Endothelial cell (in vitro differentiated cells): ENCODE results near the gene IPP. TPM values are rescaled to one million over a fixed set of nuclear protein-coding genes. Genes with fewer than 3 reads are reported as not detected.
"Not testable (repeated sequence)": the region's sequence is repeated elsewhere in the genome, so short reads cannot be mapped to it uniquely, and the experiment has no call there.

Experiments
- DNase-seq: peaks from one replicate; pipeline ENCODE4 v3.0.0; 2021; ENCODE audit warnings: low spot score
- H3K27ac Mint-ChIP-seq: one replicate; pipeline ENCODE4 v1.8.0; 2021; ENCODE audit warnings: mixed read lengths, inconsistent platforms; ENCODE audit not compliant: unreplicated experiment
- H3K27me3 Mint-ChIP-seq: one replicate; pipeline ENCODE4 v1.8.0; 2021; ENCODE audit warnings: mild to moderate bottlenecking, moderate library complexity, mixed read lengths, inconsistent platforms; ENCODE audit not compliant: unreplicated experiment
- H3K36me3 Mint-ChIP-seq: one replicate; pipeline ENCODE4 v1.8.0; 2021; ENCODE audit warnings: mild to moderate bottlenecking, low read depth, mixed read lengths, inconsistent platforms; ENCODE audit not compliant: unreplicated experiment
- H3K4me1 Mint-ChIP-seq: one replicate; pipeline ENCODE4 v1.8.0; 2021; ENCODE audit warnings: mild to moderate bottlenecking, mixed read lengths, inconsistent platforms; ENCODE audit not compliant: unreplicated experiment
- H3K4me3 Mint-ChIP-seq: one replicate; pipeline ENCODE4 v1.8.0; 2021; ENCODE audit warnings: mild to moderate bottlenecking, mixed read lengths, inconsistent platforms; ENCODE audit not compliant: unreplicated experiment
- H3K9me3 Mint-ChIP-seq: one replicate; pipeline ENCODE4 v1.8.0; 2021; ENCODE audit warnings: mixed read lengths, inconsistent platforms; ENCODE audit not compliant: unreplicated experiment
- CTCF ChIP-seq: fragments of 200-600 bp; sonication (generic); IDR thresholded peaks from one replicate; pipeline ENCODE4 v1.5.0; 2021; ENCODE audit warnings: antibody characterized with exemption; ENCODE audit not compliant: unreplicated experiment
- total RNA-seq: library from RNA; stranded (reverse); fragmentation: NEBNext Ultra II Directional; extraction: Animal tissue kit (Norgen Biotek cat#: 25700); gene quantifications from one replicate; pipeline ENCODE4 v1.2.1, GENCODE V29; 2021; ENCODE audit not compliant: unreplicated experiment

IPP gene
- total RNA-seq, 1 donor from 2014 or later: 9.3 TPM

- no peak for TF ChIP-seq CTCF
- Mint-ChIP-seq H3K4me3 (no peak overlapping the region), H3K4me1 (no peaks in the 10 kb centered on the region), H3K27me3 (no peaks in the 10 kb centered on the region), H3K36me3 (peaks cover 9% of the 10 kb centered on the region), H3K27ac (no peak overlapping the region), H3K9me3 (no peaks in the 10 kb centered on the region)
- no peak for DNase-seq
These were observed 11.3 kb downstream of the IPP start for GRCh38 chr1:45739137-45739536.

GRCh38 chr1:45730780-45731319, 19.6 kb downstream of the IPP start:
- Mint-ChIP-seq H3K27ac (no peak overlapping the region), H3K4me1 (no peaks in the 10 kb centered on the region), H3K27me3 (no peaks in the 10 kb centered on the region), H3K4me3 (no peak overlapping the region), H3K36me3 (no peaks in the 10 kb centered on the region), H3K9me3 (no peaks in the 10 kb centered on the region)
- DNase-seq: no peak
- no peak for TF ChIP-seq CTCF

GRCh38 chr1:45730075-45730779, 20.2 kb downstream of the IPP start:
- Mint-ChIP-seq H3K27me3 (no peaks in the 10 kb centered on the region), H3K36me3 (no peaks in the 10 kb centered on the region), H3K27ac (no peak overlapping the region), H3K9me3 (no peaks in the 10 kb centered on the region), H3K4me3 (no peak overlapping the region), H3K4me1 (no peaks in the 10 kb centered on the region)
- TF ChIP-seq CTCF: no peak
- DNase-seq: no peak

GRCh38 chr1:45726007-45726406, 24.4 kb downstream of the IPP start:
- not testable (repeated sequence) for H3K4me3 Mint-ChIP-seq, H3K27ac Mint-ChIP-seq, H3K27me3 Mint-ChIP-seq, H3K36me3 Mint-ChIP-seq, H3K4me1 Mint-ChIP-seq, DNase-seq, H3K9me3 Mint-ChIP-seq

GRCh38 chr1:45723248-45723930, 27.1 kb downstream of the IPP start:
- no peaks in the 10 kb centered on the region for H3K9me3 Mint-ChIP-seq
- no peak for TF ChIP-seq CTCF
- no peak overlapping the region for H3K27ac Mint-ChIP-seq
- no peaks in the 10 kb centered on the region for H3K27me3 Mint-ChIP-seq
- no peak overlapping the region for H3K4me3 Mint-ChIP-seq
- no peak for DNase-seq
- no peaks in the 10 kb centered on the region for H3K36me3 Mint-ChIP-seq
- no peaks in the 10 kb centered on the region for H3K4me1 Mint-ChIP-seq
